Ishikawa (cell line): ENCODE data around the gene NDUFV1.

Source experiments
- CEBPB ChIP-seq: IDR thresholded peaks from 2 replicates; pipeline ENCODE4 v1.6.1; 2012
- CREB1 ChIP-seq: IDR thresholded peaks from 2 replicates; pipeline ENCODE4 v1.6.1; 2012; ENCODE audit warnings: low read depth
- EGR1 ChIP-seq: IDR thresholded peaks from 2 replicates; pipeline ENCODE4 v1.6.1; 2012
- EP300 ChIP-seq: IDR thresholded peaks from 2 replicates; pipeline ENCODE4 v1.6.1; 2012; ENCODE audit warnings: borderline replicate concordance
- FOXM1 ChIP-seq: IDR thresholded peaks from 2 replicates; pipeline ENCODE4 v1.6.1; 2012; ENCODE audit warnings: low read depth, borderline replicate concordance
- MAX ChIP-seq: IDR thresholded peaks from 2 replicates; pipeline ENCODE4 v1.6.1; 2012
- NFIC ChIP-seq: IDR thresholded peaks from 2 replicates; pipeline ENCODE4 v1.6.1; 2012
- RAD21 ChIP-seq: IDR thresholded peaks from 2 replicates; pipeline ENCODE4 v1.6.1; 2012; ENCODE audit warnings: low read depth
- TAF1 ChIP-seq: IDR thresholded peaks from 2 replicates; pipeline ENCODE4 v1.6.1; 2012; ENCODE audit warnings: low read depth, mild to moderate bottlenecking
- TCF12 ChIP-seq: IDR thresholded peaks from 2 replicates; pipeline ENCODE4 v1.6.1; 2012; ENCODE audit warnings: low read depth
- TEAD4 ChIP-seq: IDR thresholded peaks from 2 replicates; pipeline ENCODE4 v1.6.1; 2012
- YY1 ChIP-seq: IDR thresholded peaks from 2 replicates; pipeline ENCODE4 v1.6.1; 2012; ENCODE audit warnings: low read depth
- ZBTB7A ChIP-seq: IDR thresholded peaks from 2 replicates; pipeline ENCODE4 v1.6.1; 2012; ENCODE audit warnings: low read depth
- TF ChIP-seq, protein P1 (sequence below): IDR thresholded peaks from 2 replicates; pipeline ENCODE4 v1.6.1; 2012; ENCODE audit warnings: low read depth, mild to moderate bottlenecking
- TF ChIP-seq, protein P2 (sequence below): IDR thresholded peaks from 2 replicates; pipeline ENCODE4 v1.6.1; 2012

Gene NDUFV1

GRCh38 chr11:67642173-67643120, 35.7 kb downstream of the NDUFV1 start:
- TF ChIP-seq ZBTB7A (no peak), EP300 (no peak), CEBPB (no peak), TAF1 (no peak), MAX (no peak), TEAD4 (no peak), FOXM1 (no peak), TCF12 (no peak), YY1 (no peak), EGR1 (no peak), RAD21 (no peak), NFIC (no peak), CREB1 (no peak)
- TF ChIP-seq, protein P1, sequence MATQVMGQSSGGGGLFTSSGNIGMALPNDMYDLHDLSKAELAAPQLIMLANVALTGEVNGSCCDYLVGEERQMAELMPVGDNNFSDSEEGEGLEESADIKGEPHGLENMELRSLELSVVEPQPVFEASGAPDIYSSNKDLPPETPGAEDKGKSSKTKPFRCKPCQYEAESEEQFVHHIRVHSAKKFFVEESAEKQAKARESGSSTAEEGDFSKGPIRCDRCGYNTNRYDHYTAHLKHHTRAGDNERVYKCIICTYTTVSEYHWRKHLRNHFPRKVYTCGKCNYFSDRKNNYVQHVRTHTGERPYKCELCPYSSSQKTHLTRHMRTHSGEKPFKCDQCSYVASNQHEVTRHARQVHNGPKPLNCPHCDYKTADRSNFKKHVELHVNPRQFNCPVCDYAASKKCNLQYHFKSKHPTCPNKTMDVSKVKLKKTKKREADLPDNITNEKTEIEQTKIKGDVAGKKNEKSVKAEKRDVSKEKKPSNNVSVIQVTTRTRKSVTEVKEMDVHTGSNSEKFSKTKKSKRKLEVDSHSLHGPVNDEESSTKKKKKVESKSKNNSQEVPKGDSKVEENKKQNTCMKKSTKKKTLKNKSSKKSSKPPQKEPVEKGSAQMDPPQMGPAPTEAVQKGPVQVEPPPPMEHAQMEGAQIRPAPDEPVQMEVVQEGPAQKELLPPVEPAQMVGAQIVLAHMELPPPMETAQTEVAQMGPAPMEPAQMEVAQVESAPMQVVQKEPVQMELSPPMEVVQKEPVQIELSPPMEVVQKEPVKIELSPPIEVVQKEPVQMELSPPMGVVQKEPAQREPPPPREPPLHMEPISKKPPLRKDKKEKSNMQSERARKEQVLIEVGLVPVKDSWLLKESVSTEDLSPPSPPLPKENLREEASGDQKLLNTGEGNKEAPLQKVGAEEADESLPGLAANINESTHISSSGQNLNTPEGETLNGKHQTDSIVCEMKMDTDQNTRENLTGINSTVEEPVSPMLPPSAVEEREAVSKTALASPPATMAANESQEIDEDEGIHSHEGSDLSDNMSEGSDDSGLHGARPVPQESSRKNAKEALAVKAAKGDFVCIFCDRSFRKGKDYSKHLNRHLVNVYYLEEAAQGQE = no peak
- TF ChIP-seq, protein P2, sequence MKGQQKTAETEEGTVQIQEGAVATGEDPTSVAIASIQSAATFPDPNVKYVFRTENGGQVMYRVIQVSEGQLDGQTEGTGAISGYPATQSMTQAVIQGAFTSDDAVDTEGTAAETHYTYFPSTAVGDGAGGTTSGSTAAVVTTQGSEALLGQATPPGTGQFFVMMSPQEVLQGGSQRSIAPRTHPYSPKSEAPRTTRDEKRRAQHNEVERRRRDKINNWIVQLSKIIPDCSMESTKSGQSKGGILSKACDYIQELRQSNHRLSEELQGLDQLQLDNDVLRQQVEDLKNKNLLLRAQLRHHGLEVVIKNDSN = no peak

DNA sequence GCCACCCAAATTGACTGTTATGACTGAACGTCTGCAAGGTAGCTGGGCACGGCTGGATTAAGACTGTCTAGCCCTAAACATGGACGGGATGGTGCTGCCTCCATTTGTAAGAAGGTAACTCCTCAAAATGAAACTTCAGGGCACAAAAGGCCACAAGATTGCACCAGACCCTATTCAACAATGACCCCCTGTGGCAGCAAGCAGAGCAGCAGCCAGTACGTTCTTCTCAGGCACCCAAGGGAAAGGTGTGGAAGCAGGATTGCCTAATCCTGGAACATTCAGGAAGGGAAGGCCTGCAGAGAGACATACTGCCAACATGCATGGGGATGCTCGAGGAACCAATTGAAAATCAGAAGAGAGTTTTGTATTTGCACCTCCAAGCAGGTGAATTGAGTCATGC, 37.3 kb downstream of the NDUFV1 start:
- TF ChIP-seq RAD21 = peak; percentile 50
- no peak for TF ChIP-seq FOXM1
- no peak for TF ChIP-seq EGR1
- TF ChIP-seq CEBPB = peak; percentile 48

DNA sequence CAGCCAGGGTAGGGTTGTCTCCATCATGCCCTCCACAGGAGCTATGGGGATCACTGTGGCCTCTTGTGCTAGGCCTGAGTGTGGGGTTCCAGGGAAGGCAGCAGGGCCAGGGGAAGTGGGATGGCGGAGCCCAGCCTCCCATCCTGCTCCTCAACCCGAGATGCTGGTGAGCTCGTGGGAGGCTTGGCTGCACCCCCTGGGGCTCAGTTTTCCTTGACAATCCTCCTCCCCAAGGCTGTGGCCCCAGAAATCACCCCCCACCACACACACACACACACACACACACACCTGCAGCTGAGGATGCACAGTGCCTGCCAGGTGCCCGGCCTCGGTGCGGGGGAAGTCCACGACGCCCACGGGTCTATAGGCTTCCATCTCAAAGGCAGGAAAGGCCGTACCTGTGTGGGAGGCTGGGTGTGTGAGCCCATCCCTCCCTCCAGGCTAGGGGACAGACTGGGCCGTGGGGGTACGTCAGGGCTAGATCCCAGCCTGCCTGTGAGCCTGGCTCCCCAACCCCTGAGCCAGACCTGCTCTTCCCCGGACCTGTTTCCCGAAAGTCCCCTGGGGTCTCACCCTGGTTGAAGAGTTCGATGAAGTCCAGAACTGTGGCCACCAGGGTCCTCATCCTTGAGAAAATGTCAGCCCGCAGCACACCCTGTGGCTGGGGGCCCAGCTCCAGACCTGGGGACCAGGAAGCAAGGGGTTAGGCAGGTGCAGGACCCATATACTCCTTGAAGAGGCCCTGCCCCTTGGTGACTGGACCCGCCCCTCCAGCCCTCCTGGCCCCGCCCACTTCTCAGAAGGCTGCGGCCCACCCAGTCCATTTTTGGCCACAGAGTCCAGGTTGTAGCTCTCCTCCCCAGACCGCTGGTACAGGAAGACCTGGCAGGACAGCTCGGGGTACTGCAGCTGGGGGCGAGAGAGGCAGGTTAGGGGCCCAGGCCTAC, 38.0 kb downstream of the NDUFV1 start:
- no peak for TF ChIP-seq FOXM1
- TF ChIP-seq, protein P1 = no peak
- no peak for TF ChIP-seq TEAD4
- no peak for TF ChIP-seq RAD21
- TF ChIP-seq EP300 = no peak

DNA sequence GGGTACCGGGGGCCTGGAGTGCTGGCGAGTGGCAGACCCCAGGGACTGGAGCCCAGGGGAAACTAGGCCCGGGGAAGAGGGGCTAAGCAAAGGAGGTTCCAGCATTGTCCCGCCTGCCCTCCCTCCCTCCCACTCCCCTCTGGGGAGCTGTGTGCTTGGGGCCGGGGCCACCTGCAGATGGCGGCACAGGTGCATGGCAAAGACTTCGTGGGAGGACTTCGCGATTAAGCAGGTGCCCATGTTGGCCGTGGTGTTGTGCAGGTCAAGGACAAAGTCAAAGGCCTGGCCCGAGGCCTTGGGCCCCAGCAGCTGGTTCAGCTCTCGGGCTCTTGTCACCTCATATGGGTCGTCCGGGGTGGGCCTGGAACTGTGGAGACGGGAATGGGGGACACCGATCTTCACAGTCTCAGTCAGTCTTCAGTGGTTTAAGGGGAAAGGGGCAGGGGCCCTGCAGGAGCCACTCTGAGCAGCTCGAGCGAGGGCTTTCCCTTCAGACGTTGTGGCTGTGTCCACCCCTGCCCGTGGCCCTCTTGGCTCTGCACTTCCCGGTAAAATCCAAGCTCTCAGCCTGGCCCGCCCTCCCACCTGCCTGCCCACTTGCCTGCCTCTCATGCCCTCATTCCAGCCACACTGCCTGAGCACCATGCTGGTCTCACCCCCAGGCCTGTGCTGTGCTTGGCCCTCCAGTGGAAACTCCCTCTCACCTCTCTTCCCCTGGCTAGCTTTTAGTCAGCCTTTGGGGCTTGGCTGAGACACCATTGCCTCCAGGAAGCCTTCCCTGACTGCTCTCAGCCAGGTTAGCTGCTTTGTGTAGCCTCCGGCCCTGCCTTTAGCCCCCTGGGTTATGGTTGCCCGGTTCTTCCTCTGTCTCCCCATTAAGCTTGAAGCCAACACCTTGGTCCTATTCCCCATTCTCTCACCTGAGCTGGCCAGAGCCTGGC, 39.1 kb downstream of the NDUFV1 start:
- peak; percentile 41; the same call in 1 of the 2 replicates for TF ChIP-seq RAD21
- TF ChIP-seq CREB1 = no peak

- TF ChIP-seq FOXM1 (no peak), TAF1 (no peak), MAX (no peak), TEAD4 (no peak), NFIC (no peak), ZBTB7A (no peak), YY1 (no peak)
- TF ChIP-seq, protein P1 = no peak
Observed at GRCh38 chr11:67646535-67647336, 40.0 kb downstream of the NDUFV1 start.
